Esophagus muscularis mucosa (tissue), 4 donors: Measurements from ENCODE around the gene ZNF280B. TPM values are rescaled to one million over a fixed set of nuclear protein-coding genes. Genes with fewer than 3 reads are reported as not detected.

Experiments
- DNase-seq: peaks from one replicate; pipeline ENCODE4 v3.0.0-alpha.2; 2017; ENCODE audit errors: extremely low spot score
- H3K27ac ChIP-seq, 4 donors: fragments of 200-600 bp; sonication (generic); replicated peaks in 1 of 4; 1 replicate in 3 of 4; 2 replicates in 1 of 4; pipeline ENCODE4 v1.5.1; 2016 to 2019; ENCODE audit warnings: mild to moderate bottlenecking in 1 of 4
- H3K27me3 ChIP-seq, 4 donors: fragments of 200-600 bp; sonication (generic); one replicate each; pipeline versions ENCODE4 v1.5.1 to v1.6.0; 2016 to 2019
- H3K36me3 ChIP-seq, 4 donors: fragments of 200-600 bp; sonication (generic); one replicate each; pipeline ENCODE4 v1.5.1; 2016 to 2019
- H3K4me1 ChIP-seq, 4 donors: fragments of 200-600 bp; sonication (generic); one replicate each; pipeline ENCODE4 v1.5.1; 2016 to 2019
- H3K4me3 ChIP-seq, 4 donors: fragments of 200-600 bp; sonication (generic); 1 replicate in 2 of 4; 2 replicates in 2 of 4; pipeline ENCODE4 v1.5.1; 2016 to 2019; ENCODE audit warnings: mild to moderate bottlenecking in 4 of 4, moderate library complexity in 1 of 4
- H3K9me3 ChIP-seq, 4 donors: fragments of 200-600 bp; sonication (generic); 1 replicate in 3 of 4; 2 replicates in 1 of 4; pipeline ENCODE4 v1.5.1; 2016 to 2019
- CTCF ChIP-seq, 3 experiments: fragments of 200-600 bp in 2 of 3; fragments of 450-650 bp in 1 of 3; sonication (generic) in 2 of 3; IDR thresholded peaks; one replicate each; pipeline ENCODE4 v1.5.1; 2017 to 2019; ENCODE audit warnings: antibody characterized with exemption in 3 of 3, mild to moderate bottlenecking in 2 of 3, moderate library complexity in 1 of 3
- EP300 ChIP-seq: sonication (generic); formaldehyde crosslinking; IDR thresholded peaks from one replicate; pipeline ENCODE4 v1.6.1; 2017; ENCODE audit warnings: antibody characterized with exemption
- POLR2A ChIP-seq: fragments of 450-650 bp; IDR thresholded peaks from one replicate; pipeline ENCODE4 v1.6.1; 2017; ENCODE audit warnings: antibody characterized with exemption, moderate library complexity, mild to moderate bottlenecking, low read depth
- POLR2AphosphoS5 ChIP-seq, 2 donors: sonication (generic); formaldehyde crosslinking; IDR thresholded peaks; one replicate each; pipeline ENCODE4 v1.6.1; 2017; ENCODE audit warnings: antibody characterized with exemption in 2 of 2
- WGBS: methylation state at CpG from one replicate; pipeline ENCODE4 v1.1.5; 2018; 5-methylcytosine and 5-hydroxymethylcytosine counted together
- intact Hi-C: fragments of 100-400 bp; cut with DNase I; formaldehyde crosslinking; loops from one replicate; pipeline ENCODE4 v1.15.1; 2023
- total RNA-seq, 4 donors: library from RNA; depleted of rRNA; stranded (reverse); fragments of >200 nt; gene quantifications; one replicate each; pipeline versions ENCODE4 v1.1.0 to v1.2.1, GENCODE V29; 2016

The ZNF280B gene
- total RNA-seq, 4 donors from 2014 or later = 0.33 to 0.71 (median 0.55) TPM

GRCh38 chr22:22484023-22484422, 24.5 kb downstream of the ZNF280B start:
- Histone ChIP-seq H3K4me1 (no peaks in the 10 kb centered on the region), H3K36me3 (no peaks in the 10 kb centered on the region), H3K27me3 (no peaks in the 10 kb centered on the region), H3K4me3 (no peak overlapping the region), H3K9me3 (no peaks in the 10 kb centered on the region), H3K27ac (no peak overlapping the region)
- DNase-seq = no peak
- no peak for TF ChIP-seq POLR2A
- TF ChIP-seq CTCF (IDR thresholded peaks at IDR 0.05) = no peak
- TF ChIP-seq POLR2AphosphoS5 (IDR thresholded peaks at IDR 0.05) = no peak
- WGBS = 93% methylated on average over 11 of the region's 11 CpGs
- intact Hi-C loops = no loop called here

GRCh38 chr22:22480940-22481339, 27.6 kb downstream of the ZNF280B start:
- Histone ChIP-seq H3K36me3 (no peaks in the 10 kb centered on the region), H3K4me3 (no peak overlapping the region), H3K27me3 (no peaks in the 10 kb centered on the region), H3K27ac (no peak overlapping the region), H3K4me1 (no peaks in the 10 kb centered on the region), H3K9me3 (no peaks in the 10 kb centered on the region)
- TF ChIP-seq CTCF (IDR thresholded peaks at IDR 0.05) (no peak), EP300 (no peak), POLR2AphosphoS5 (IDR thresholded peaks at IDR 0.05) (no peak), POLR2A (no peak)
- intact Hi-C loops = no loop called here
- DNase-seq = no peak
- WGBS = 87% methylated on average over 2 of the region's 2 CpGs

GRCh38 chr22:22479999-22480532, 28.5 kb downstream of the ZNF280B start:
- Histone ChIP-seq H3K36me3 (no peaks in the 10 kb centered on the region), H3K9me3 (no peaks in the 10 kb centered on the region), H3K27me3 (no peaks in the 10 kb centered on the region), H3K4me3 (no peak overlapping the region), H3K27ac (no peak overlapping the region), H3K4me1 (no peaks in the 10 kb centered on the region)
- 88% methylated on average over 4 of the region's 5 CpGs for WGBS
- no peak for DNase-seq
- intact Hi-C loops = no loop called here
- TF ChIP-seq CTCF (IDR thresholded peaks at IDR 0.05) = no peak
- TF ChIP-seq POLR2AphosphoS5 (IDR thresholded peaks at IDR 0.05) = no peak
- no peak for TF ChIP-seq POLR2A
- TF ChIP-seq EP300 = no peak

GRCh38 chr22:22479116-22479515, 29.4 kb downstream of the ZNF280B start:
- intact Hi-C loops = no loop called here
- Histone ChIP-seq H3K27me3 (no peaks in the 10 kb centered on the region), H3K4me1 (no peaks in the 10 kb centered on the region), H3K4me3 (no peak overlapping the region), H3K9me3 (no peaks in the 10 kb centered on the region), H3K36me3 (no peaks in the 10 kb centered on the region), H3K27ac (no peak overlapping the region)
- no peak for TF ChIP-seq POLR2A
- TF ChIP-seq POLR2AphosphoS5 (IDR thresholded peaks at IDR 0.05) = no peak
- no peak for TF ChIP-seq EP300
- no peak for TF ChIP-seq CTCF (IDR thresholded peaks at IDR 0.05)
- DNase-seq = no peak
- 96% methylated on average over 2 of the region's 2 CpGs for WGBS

GRCh38 chr22:22478470-22478869, 30.1 kb downstream of the ZNF280B start:
- no peak for DNase-seq
- Histone ChIP-seq H3K27ac (no peak overlapping the region), H3K36me3 (no peaks in the 10 kb centered on the region), H3K27me3 (no peaks in the 10 kb centered on the region), H3K4me1 (no peaks in the 10 kb centered on the region), H3K4me3 (no peak overlapping the region), H3K9me3 (no peaks in the 10 kb centered on the region)
- intact Hi-C loops = no loop called here
- TF ChIP-seq CTCF (IDR thresholded peaks at IDR 0.05) = no peak
